CD4-positive, alpha-beta T cell treated with Interleukin-21 for 1 hour (primary cell): Measurements from ENCODE around the gene TMOD2.

Experiments
- DNase-seq: peaks from one replicate; pipeline ENCODE4 v3.0.0-alpha.2; 2020

Gene TMOD2

DNA sequence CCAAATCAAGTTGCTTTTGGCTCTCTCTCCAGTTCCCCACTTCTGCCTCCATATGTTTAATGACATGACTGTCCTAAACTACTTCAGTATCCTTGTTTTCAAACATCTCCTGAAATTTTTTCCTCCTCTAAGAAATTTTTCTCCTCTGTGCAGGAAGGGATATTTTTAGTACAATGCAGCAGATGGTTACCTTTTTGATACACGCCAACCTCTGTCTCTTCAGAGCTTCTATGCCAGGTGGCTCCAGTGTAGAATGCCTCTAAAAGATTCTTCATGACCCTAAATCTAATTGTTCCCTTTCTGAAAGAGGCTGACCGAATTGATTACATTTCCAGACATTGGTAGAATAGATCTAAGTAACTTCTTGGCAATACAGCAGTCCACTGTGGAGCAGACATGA lies 111.7 kb downstream of the TMOD2 start:
- no peak for DNase-seq

DNA sequence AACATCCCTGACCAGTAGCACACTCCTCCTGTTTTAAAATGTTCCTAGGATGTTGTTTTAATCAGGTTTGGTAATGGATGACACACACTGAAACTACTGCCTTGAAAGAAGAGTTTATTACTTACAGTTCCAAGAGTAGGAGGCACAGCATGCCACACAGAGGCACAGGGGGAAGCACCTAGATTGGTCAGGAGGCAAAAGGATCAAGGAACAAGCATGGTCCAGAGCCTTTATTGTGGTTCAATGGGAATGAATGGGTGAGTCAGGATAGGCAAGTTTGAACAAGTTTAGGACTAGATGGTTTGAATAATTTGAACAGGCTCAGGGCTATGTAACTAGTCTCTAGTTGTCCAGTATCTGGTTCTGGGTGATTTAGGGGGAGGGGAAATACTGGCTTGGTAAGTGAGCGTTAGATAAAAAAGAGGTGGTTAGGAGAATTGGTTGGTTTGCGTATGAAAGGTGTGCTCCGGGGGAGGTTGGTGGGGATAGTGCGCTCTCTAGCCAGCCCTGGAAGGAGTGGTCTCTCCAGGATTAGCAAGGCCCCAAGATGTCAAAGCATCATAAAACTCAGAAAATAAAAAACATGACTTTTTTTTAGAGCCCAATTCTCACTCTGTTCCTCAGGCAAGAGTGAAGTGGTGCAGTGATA lies 113.1 kb downstream of the TMOD2 start:
- no peak for DNase-seq

DNA sequence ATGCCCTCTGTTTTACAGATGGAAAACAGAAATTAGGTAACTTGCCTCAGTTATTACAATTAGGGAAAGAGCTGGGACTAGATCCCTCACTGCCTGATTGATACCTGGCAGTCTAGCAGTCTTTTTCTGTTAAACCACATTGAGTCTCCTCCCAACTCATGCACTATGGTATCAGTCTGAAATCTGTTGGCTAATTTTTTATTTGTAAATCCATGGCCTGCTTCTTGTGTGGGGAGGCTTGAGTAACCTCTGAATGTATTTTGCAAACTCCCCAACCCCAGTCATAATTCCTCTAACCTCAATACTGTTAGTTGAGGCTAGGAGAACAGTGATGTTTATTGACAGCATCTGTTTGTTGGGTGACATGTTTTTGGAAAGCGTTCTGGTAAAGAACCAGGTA lies 113.9 kb downstream of the TMOD2 start:
- no peak for DNase-seq
